Kidney tubule cell (primary cell): ENCODE measurements around the gene PICALM.
"Not testable (repeated sequence)": the region's sequence is repeated elsewhere in the genome, so short reads cannot be mapped to it uniquely, and the experiment has no call there.

Experiments
- DNase-seq: peaks from one replicate; pipeline ENCODE4 v3.0.0-alpha.2; 2018; ENCODE audit warnings: low spot score

The PICALM gene

DNA sequence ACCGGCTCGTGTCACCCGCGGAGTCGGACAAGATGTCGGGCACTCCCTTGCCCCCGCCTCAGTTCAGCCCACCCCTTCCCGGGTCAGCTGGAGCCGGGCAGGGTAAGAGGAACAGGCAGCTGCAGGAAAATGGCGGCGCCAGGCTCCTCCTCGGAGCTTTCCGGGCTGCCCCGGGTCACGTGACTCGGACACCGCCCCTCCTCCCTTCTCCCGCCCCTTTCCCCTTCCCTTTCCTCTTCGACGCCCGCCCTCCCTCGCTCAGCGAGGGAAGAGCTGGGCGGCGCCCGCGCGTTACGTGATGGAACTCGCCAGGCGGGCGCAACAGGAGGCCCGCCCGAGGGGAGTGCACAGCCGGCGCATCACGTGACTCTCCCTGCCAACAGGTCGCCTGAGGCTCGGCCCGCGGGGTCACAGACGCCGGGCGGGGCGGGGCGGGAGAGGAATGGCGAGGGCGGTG, at the start of gene PICALM:
TSS of gene PICALM (minus strand) at position 134 of the 457 bp plus-strand sequence. CDS start 304 bp downstream, outside the sequence.
- peak; percentile 100 for DNase-seq

DNA sequence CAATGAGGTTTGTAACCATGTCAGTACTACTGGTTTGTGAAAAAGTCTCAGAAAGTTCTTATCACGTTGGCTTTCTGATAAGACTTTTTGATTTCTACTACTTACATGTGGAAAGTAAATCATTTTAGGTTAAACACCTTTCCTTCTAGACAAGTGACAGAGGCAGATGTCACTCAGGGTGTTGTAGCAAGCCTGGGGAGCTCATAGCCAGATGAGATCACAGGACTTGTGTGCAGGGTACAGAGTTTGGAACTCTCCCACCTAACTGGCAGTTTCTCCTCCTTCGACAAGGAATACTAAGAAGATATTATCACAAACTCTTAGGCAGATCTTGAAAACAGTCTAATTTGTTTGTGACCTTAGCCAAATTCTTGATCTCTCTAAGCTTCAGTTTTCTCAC, 49.4 kb upstream of the PICALM start:
- DNase-seq: peak; percentile 56

DNA sequence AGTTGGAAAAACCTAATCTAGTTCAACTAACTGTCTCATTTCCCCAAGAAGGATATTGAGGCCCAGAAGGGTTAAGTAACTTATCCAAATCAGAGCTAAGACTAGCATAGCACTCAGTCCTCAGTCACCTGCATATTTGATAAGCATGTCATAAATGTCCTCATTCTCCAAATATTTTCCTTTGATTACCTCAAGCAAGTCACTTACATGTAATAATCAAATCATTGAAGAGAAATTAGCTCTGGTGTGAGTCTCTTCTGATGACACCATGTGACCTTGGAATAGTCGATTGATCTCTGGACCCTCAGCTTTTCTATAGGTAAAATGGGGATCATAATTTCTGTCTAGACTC, 48.8 kb upstream of the PICALM start:
- DNase-seq: peak; percentile 93

DNA sequence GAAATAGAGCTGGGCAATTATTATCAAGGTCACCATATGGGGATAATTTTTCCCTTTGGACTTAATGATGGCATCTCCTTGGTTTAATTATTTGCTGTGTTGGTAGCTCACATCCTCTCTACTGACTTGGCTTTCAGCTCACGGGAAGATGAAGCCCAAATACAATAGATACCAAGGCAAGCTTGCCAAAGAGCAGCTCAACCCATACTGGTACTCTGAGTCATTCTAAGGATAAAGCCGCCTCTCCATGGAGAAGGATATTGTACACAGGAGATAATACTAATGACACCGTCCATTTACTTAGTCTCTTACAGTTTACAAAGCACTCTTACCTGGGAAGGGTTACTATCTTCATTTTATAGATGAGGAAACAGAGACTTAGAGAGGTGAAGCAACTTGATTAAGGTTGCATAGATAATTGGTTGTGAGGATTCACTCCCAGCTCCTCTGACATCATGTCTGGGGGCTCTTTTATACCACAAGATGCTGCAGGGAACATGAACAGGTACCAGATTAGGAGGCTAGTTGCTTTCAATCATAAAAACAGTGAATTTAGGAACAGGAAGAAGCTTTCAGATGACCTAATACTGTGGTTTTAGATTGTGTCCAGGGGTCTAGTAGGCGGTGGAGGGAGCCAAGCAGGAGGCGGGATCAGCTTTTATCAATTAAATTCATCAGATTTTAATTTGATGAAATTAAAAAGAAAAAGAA, 48.3 kb upstream of the PICALM start:
- DNase-seq: peak; percentile 97

GRCh38 chr11:86116386-86116726, 47.5 kb upstream of the PICALM start:
- DNase-seq: peak; percentile 99

- peak; percentile 92 for DNase-seq
Observed at GRCh38 chr11:86115542-86116385, 46.9 kb upstream of the PICALM start.

DNA sequence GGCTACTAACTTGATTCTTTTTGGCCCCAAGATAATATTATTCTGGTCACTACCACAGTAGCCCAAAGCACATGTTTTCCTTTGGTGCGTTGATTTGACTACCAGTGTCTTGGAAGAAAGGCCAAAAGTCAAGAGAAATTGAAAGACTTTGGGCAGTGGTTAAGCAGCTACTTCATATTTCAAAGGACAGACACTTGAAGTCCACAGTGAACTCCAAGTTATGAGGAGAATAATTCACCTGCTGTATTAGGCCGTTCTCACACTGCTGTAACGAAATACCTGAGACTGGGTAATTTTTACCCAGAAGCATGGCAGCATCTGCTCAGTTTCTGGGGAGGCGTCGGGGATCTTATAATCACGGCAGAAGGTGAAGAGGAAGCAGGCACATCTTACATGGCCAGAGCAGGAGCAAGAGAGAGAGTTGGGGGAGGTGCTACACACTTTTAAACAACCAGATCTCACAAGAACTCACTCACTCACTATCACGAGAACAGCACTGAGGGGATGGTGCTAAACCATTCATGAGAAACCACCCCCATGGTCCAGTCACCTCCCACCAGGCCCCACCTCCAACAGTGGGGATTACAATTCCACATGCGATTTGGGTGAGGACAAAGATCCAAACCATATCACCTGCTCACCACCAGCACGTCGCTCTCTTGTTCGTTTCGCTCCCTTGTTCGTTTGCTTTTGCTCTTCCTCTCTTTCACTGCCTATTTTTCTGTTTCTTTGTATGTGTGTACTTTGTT, 40.2 kb upstream of the PICALM start:
- DNase-seq: no peak

DNA sequence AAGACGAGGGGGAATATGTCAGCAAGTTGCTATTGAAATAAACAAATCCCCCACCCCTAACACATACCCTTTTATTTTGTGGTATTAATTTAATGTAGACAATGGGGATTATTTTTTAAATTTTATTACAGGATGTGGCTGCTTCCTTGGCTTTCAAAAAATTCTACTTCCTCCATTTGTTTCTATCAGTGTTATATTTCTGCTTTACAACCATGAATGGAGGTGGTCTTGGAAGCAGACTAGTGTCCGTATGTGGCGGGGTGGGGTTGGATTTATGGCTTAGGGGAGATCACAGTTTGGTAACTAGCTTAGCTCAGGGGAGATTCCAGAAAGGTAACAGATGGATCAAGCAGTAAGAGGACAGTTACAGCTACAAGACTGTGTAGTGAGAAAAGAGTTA, 39.3 kb upstream of the PICALM start:
- DNase-seq: no peak

DNA sequence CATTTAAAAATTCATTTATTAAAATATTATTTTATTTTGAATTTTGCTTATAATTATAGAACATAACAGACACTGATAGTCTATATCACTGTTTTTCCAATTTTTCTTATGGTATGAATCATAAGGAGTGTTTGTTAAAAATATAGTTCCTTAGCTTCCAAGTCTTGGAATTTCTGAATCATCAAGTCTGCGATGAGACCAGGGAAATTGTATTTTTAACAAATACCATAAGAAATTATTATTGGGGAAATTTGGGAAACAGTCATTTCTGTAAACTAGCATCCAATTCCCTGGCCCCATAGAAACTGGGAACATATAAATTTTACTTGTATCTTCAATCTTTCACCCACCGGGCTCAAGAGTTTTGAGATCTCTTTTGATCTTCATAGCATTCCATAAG, 38.0 kb upstream of the PICALM start:
- no peak for DNase-seq

GRCh38 chr11:86106031-86106430, 37.1 kb upstream of the PICALM start:
- DNase-seq: not testable (repeated sequence)

DNA sequence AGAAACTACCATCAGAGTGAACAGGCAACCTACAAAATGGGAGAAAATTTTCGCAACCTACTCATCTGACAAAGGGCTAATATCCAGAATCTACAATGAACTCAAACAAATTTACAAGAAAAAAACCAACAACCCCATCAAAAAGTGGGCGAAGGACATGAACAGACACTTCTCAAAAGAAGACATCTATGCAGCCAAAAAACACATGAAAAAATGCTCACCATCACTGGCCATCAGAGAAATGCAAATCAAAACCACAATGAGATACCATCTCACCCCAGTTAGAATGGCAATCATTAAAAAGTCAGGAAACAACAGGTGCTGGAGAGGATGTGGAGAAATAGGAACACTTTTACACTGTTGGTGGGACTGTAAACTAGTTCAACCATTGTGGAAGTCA, 36.7 kb upstream of the PICALM start:
- not testable (repeated sequence) for DNase-seq

DNA sequence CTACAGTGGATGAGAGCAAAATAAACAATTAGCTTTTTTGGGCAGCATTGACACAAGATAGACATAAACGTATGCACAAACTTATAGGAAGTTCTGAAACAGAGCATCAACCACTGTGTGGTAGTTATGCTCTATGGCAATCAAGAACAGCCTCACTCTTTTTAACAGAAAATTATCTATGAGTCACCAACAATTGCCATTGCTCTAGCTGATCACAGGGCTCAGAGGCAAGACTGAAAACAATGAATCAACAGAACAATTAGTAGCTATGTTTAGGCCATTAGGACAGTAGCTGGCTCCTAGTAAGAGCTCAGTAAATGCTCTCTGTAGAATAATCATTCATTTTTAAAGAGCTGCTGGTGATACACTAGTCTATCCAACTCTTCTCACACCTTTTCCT, 34.9 kb upstream of the PICALM start:
- peak; percentile 30 for DNase-seq

DNA sequence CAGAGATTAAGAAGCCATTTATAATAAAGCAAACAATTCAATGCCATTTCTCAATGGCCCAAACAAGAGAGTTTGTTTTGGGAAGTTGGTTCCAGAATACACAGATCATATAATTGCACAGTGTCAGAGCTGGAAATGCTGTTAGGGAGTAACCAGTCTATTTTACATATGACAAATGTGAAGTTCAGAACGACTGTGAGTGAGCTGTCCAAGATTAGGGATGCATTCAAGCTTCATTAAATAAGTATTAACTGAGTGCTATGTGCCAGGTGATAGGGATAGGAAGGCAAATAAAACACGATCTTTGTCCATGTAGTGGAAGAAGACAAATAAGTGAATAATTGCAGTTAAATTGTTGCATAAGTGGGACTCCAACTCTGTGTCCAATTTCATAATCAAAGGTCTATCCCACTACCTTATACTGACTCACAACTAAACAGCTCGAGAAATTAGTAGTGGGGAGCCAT, 33.1 kb upstream of the PICALM start:
- DNase-seq: peak; percentile 55

DNA sequence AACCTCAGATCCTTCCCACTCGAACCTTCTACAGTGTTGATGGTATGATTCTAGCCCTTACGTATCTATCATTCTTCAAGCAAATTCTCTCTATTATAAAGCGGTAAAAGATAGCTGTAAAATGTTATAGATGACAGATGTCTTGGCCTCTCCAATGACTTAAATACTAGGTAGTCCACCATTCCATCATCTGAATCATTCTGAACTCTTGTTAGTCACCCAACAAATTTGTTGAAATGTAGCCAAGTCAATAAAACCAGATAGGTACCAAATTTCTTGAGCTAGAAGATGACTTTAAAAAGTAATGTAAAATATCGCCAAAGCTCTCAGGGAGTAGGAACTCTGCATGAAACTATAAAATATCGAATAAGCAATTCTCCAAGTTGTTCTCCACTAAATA, 32.6 kb upstream of the PICALM start:
- DNase-seq: peak; percentile 75

- peak; percentile 83 for DNase-seq
Observed at GRCh38 chr11:86099874-86100273, 31.0 kb upstream of the PICALM start.

DNA sequence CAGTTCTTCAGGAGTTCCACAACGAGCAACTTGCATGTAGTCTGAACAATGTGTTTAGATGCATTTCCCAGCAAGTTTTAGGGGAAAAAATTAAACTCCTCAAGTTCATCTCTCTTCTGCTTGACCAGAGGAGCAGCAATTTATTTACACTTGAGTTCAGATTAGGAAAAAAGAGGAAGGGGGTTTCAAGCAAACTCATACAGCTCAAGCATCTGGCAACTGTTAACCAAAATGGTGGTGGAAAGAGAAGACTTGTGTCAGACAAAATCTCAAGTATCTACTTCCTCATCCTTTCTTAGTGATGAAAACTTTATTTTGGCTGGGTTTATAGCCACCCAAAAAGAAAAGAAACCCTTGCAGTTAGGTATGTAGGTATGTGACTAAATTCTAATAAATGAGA, 29.1 kb upstream of the PICALM start:
- no peak for DNase-seq

DNA sequence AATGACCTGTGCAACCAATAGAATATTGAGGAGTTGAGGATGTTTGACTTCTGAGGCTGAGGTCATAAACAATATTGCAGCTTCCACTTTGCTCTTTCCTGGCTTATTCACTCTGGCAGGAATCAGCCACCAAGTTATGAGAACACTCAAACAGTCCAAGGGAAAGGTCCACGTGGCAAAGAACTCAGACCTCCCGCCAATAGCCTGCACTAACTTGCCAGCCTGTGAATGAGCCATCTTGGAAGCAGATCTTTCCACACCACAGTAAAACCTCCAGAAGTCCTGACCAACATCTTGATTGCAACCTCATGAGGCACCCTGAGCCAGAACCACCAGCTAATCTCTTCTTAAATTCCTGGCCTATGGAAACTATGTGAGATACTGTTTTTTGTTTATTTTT, 22.7 kb upstream of the PICALM start:
- peak; percentile 20 for DNase-seq

GRCh38 chr11:86091086-86091485, 22.2 kb upstream of the PICALM start:
- no peak for DNase-seq

GRCh38 chr11:86089659-86090058, 20.8 kb upstream of the PICALM start:
- DNase-seq: no peak

- DNase-seq: not testable (repeated sequence)
Observed at GRCh38 chr11:86087688-86088087, 18.8 kb upstream of the PICALM start.

GRCh38 chr11:86087256-86087655, 18.4 kb upstream of the PICALM start:
- no peak for DNase-seq

DNA sequence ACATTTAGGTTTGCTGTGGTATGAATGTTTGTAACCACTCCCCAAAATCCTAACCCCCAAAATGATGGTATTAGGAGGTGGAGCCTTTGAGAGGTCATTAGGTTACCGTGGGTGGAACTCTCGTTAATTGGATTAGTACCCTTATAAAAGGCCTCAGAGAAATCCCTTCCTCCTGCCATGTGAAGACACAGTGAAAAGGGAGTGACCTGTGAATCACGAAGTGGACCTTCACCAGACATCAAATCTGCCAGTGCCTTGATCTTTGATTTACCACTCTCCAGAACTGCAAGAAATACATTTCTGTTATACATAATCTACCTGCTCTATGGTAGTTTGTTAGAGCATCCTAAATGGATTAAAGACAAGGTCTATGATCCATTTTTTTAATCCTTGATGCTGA, 12.6 kb upstream of the PICALM start:
- DNase-seq: no peak

DNA sequence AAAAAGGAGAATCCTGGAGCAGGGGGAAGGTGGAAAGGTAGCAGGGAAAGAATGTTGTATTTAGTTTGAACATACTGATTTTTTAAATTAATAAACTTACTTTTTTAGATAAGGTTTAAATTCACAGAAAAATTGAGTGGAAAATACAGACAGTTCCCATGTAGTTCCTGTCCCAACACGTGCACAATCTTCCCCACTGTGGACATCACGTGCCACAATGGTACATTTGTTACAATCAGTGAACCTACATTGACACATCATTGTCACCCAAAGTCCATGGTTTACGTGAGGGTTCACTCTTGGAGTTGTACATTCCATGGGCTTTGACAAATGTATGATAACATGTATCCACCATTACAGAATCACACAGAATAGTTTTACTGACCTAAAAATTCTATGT, 10.5 kb upstream of the PICALM start:
- DNase-seq: no peak
